ENCODE measurements around the gene ZER1.
"Not testable (repeated sequence)": the region's sequence is repeated elsewhere in the genome, so short reads cannot be mapped to it uniquely, and the experiment has no call there.

ZER1 gene

GRCh38 chr9:128713941-128714573, 57.7 kb downstream of the ZER1 start:
- no peak for DNase-seq

GRCh38 chr9:128713411-128713780, 58.3 kb downstream of the ZER1 start:
- DNase-seq, result no peak

GRCh38 chr9:128712451-128713410, 59.0 kb downstream of the ZER1 start:
- no peak for DNase-seq

GRCh38 chr9:128707446-128707845, 64.3 kb downstream of the ZER1 start:
- no peak for DNase-seq

- no peak for DNase-seq
Observed at GRCh38 chr9:128706671-128707381, 64.9 kb downstream of the ZER1 start.

- no peak for DNase-seq
Observed at GRCh38 chr9:128706045-128706444, 65.7 kb downstream of the ZER1 start.

GRCh38 chr9:128705051-128705965, 66.4 kb downstream of the ZER1 start:
- DNase-seq, result no peak

- DNase-seq, result no peak
Observed at GRCh38 chr9:128704356-128704670, 67.4 kb downstream of the ZER1 start.

- no peak for DNase-seq
Observed at GRCh38 chr9:128703616-128704355, 67.9 kb downstream of the ZER1 start.

GRCh38 chr9:128702949-128703615, 68.6 kb downstream of the ZER1 start:
- DNase-seq, result peak; percentile 48

GRCh38 chr9:128702445-128702948, 69.2 kb downstream of the ZER1 start, which contains the start of gene PKN3:
Gene PKN3 (plus strand): TSS chr9:128702503. CDS start chr9:128702916, 413 bp downstream.
- peak; percentile 80 for DNase-seq

- no peak for DNase-seq
Observed at GRCh38 chr9:128701227-128701854, 70.4 kb downstream of the ZER1 start.

GRCh38 chr9:128699096-128699795, 72.5 kb downstream of the ZER1 start:
- DNase-seq, result not testable (repeated sequence)

GRCh38 chr9:128696923-128697707, 74.6 kb downstream of the ZER1 start:
- DNase-seq, result no peak

GRCh38 chr9:128694344-128694743, 77.4 kb downstream of the ZER1 start:
- DNase-seq, result no peak

- not testable (repeated sequence) for DNase-seq
Observed at GRCh38 chr9:128693738-128694137, 78.0 kb downstream of the ZER1 start.

- no peak for DNase-seq
Observed at GRCh38 chr9:128690684-128691034, 81.1 kb downstream of the ZER1 start.

GRCh38 chr9:128689820-128690683, 81.7 kb downstream of the ZER1 start:
- DNase-seq, result peak; percentile 69

All from fibroblast of skin of right biceps (primary cell).